ENCODE data around the gene GDF3.

The GDF3 gene

DNA sequence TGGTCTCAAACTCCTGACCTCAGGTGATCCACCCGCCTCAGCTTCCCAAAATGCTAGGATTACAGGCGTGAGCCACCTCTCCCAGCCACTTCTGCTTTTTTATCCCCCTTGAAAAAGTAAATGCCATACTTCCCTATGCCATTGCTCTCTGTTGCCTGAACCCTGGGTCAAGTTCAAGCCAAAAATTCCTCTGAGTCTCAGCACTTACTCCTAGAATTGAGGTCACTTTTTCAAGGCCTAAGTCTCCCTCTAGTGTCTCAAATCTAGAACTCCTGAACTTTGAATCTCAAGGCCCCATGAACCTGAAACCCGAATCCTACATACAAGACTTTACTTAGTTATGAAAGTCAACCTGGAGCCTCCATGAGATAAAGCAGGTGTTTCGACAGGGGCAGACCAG is 28.4 kb downstream of the GDF3 start:
- DNase-seq (ENCODE audit: low spot score) = no peak

DNA sequence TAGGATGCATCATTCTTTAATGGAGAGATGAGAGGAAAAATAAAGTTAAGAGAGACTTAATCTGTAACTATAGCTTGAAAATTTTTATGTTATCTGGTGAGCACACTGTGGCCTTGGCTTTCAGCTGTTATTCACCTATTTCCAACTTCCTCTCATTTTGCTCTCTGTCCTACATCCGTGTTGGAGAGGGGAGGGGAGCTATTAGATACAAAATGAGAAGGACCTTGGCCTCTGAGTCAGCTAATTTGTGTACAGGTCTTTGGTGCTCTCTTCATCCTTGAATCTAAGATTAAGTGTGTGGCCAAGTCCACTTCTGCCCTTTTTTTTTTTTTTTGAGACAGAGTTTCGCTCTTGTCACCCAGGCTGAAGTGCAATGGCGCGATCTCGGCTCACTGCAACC is 29.0 kb downstream of the GDF3 start:
- no peak for DNase-seq (ENCODE audit: low spot score)

GRCh38 chr12:7661741-7662140 is 33.8 kb downstream of the GDF3 start:
- no peak for DNase-seq (ENCODE audit: low spot score)

DNA sequence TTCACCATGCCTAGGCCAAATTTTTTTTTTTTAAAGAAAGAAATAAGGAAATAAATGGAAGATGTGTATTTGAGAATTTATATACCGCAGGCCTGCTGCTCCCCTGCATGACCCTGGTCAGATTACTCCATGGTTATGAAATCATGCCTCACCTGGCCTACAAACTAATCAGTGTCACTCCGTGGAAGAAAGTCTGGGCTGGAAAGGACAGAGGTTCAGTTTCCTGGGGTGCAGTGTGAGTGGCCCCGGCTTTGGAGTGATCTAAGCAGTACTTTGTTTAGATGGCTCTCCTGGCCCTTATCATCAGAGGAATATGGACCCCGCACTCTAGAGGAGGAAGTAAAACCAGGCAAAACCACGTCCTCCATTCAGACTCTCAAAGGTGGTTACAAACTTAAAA is 39.5 kb downstream of the GDF3 start:
- no peak for DNase-seq (ENCODE audit: low spot score)

DNA sequence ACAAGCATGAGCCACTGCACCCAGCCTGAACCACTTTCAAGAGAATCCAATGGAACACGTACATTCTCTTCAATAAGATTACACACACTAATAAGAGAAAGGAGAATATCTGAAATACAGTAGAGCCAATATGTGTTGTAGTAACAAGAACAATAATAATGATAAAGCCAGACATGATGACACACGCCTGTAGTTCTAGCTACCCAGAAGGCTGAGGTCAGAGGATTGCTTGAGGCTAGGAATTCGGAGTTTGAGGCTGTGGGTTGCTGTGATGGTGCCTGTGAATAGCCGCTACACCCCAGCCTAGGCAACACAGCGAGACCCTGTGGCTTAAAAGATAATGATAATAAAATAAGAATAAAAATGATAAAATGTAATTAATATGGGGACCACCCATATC is 45.5 kb downstream of the GDF3 start:
- DNase-seq (ENCODE audit: low spot score) = no peak

DNA sequence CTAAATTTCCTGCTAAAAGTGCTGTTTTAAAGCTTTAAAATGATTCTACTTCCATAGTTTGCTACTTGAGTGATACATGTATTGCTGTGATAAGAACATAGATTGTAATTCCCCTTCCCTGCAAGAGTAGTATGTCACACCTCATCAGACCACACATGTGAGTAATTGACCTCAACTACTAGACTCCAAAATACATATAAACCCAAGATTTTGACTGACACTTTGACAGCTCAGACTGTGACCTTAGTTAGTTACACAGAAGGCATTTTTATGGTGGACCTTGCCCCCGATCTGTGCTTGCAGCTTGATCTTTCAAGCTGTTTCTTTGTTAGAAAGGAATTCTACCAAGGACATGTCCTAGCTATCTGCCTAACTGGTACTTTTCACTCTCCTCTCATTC is 48.5 kb downstream of the GDF3 start:
- DNase-seq (ENCODE audit: low spot score) = no peak

DNA sequence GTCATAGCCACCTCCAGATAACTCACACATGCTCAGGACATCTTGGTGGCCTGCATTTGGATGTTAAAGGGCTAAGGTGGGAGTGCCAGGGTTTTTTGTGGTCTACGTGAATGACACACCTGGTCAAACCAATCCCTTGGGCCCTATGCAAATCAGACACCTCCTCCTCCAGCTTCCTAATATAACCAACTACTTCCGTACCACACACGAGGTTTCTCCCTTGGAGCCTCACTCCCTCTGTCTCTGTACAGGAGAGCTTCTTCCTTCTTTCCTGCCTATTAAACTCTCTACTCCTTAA is 49.4 kb downstream of the GDF3 start:
- DNase-seq (ENCODE audit: low spot score) = no peak

DNA sequence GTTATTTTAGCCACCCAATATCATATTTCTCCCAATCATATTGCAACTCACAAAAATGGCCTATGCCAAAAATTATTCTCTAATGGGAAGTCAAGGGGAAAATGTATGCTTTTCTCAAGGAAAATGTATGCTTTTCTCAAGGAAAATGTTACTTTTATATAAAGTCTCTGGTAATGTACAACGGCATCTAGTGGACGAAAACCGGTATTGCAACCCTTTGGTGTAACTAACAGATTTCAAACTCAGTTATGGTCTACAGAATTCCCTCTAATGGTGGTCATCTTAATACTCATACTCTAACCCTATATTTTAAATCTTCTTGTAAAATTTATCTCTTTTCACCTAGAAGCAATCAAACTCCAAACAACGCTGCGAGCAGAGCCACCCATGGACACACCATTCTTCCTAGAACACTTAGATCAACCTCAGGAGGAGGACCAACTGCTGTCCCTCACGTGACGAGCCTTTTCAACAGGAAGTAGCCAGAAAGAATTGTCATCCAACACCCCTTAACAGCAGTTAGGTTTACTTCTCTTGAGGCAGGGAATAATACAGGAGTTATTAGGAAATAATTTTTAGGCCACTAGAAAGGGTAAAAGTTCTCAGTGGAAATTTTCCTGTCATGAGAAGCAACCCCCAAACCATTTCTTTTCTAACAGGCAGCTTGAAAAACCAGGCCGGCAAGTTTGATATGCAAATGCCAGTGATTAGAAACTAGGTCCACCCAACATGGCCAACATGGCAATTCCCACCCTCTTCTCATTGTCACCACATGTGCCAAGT is 50.0 kb downstream of the GDF3 start:
- DNase-seq (ENCODE audit: low spot score) = peak; percentile 49

DNA sequence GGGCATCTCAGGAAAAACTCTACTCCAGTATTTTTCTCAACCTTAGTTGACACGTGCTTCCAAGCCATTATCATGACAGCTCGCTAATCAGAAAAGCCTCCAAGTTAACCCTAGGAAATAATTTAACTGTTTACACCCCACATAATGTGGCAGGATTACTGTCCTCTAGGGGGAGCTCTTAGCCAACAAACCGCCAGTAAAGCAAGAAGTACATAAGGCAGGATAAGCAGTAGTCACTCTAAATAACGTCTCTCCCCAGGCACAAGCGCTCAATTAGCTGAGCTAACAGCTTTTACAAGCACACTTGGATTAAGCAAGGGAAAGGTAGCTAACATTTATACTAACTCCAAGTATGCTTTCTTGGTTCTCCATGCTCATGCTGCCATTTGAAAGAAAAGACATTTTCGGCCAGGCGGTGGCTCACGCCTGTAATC is 52.7 kb downstream of the GDF3 start:
- DNase-seq (ENCODE audit: low spot score) = peak; percentile 17

GRCh38 chr12:7642287-7642686 is 53.3 kb downstream of the GDF3 start:
- no peak for DNase-seq (ENCODE audit: low spot score)

- DNase-seq (ENCODE audit: low spot score) = peak; percentile 69
These were observed 55.2 kb downstream of the GDF3 start for GRCh38 chr12:7640123-7640995.

All from CD4-positive, alpha-beta T cell treated with Interleukin-15 for 4 hours (primary cell).